MCF 10A (cell line): ENCODE results near the gene GRIFIN. TPM values are rescaled to one million over a fixed set of nuclear protein-coding genes. Genes with fewer than 3 reads are reported as not detected.

Source experiments
- Bru-seq: library from RNA; stranded (reverse); fragments of 400-500 nt; gene quantifications from one replicate; lab custom pipeline; 2021; lab: Mats Ljungman, UMichigan
- BruChase-seq, 2 experiments: library from RNA; stranded (reverse); fragments of 400-500 nt; gene quantifications; one replicate each; lab custom pipeline; 2021; lab: Mats Ljungman, UMichigan
- BruUV-seq: library from RNA; stranded (reverse); fragments of 400-500 nt; replicated peaks from 2 replicates; lab custom pipeline; 2021; lab: Mats Ljungman, UMichigan
- CTCF ChIA-PET: fragments of 300-600 bp; sonication (Branson Sonifier 250); formaldehyde crosslinking; extraction: SDS; loops from one replicate; lab custom pipeline; 2021; ENCODE audit warnings: antibody characterized with exemption, inconsistent platforms; lab: Yijun Ruan, JAX
- POLR2A ChIA-PET: fragments of 300-600, 350-650 bp; sonication (Branson Sonifier 250); formaldehyde crosslinking; extraction: SDS; loops from one replicate; lab custom pipeline; 2020; ENCODE audit warnings: antibody characterized with exemption, inconsistent platforms; lab: Yijun Ruan, JAX
- DNase-seq: peaks from one replicate; pipeline ENCODE4 v3.0.0-alpha.2; 2018; ENCODE audit not compliant: unreplicated experiment
- H3K27ac Mint-ChIP-seq: one replicate; pipeline ENCODE4 v1.8.0; 2022; ENCODE audit warnings: mild to moderate bottlenecking, low read depth, mixed read lengths; ENCODE audit not compliant: unreplicated experiment
- H3K27me3 Mint-ChIP-seq: one replicate; pipeline ENCODE4 v1.8.0; 2022; ENCODE audit warnings: mixed read lengths; ENCODE audit not compliant: insufficient read depth, unreplicated experiment
- H3K36me3 Mint-ChIP-seq: one replicate; pipeline ENCODE4 v1.8.0; 2022; ENCODE audit warnings: mild to moderate bottlenecking, moderate library complexity, mixed read lengths; ENCODE audit not compliant: insufficient read depth, unreplicated experiment
- H3K4me1 Mint-ChIP-seq: one replicate; pipeline ENCODE4 v1.8.0; 2022; ENCODE audit warnings: mixed read lengths; ENCODE audit not compliant: insufficient read depth, unreplicated experiment
- H3K4me3 Mint-ChIP-seq: one replicate; pipeline ENCODE4 v1.8.0; 2022; ENCODE audit warnings: mild to moderate bottlenecking, moderate library complexity, mixed read lengths; ENCODE audit not compliant: unreplicated experiment
- H3K9me3 Mint-ChIP-seq: one replicate; pipeline ENCODE4 v1.8.0; 2022; ENCODE audit warnings: mixed read lengths; ENCODE audit not compliant: unreplicated experiment
- CTCF ChIP-seq: fragments of 200-600 bp; IDR thresholded peaks from one replicate; pipeline ENCODE4 v1.8.0; 2022; ENCODE audit warnings: antibody characterized with exemption, mild to moderate bottlenecking; ENCODE audit not compliant: unreplicated experiment
- intact Hi-C: fragments of 100-400 bp; cut with micrococcal nuclease; formaldehyde crosslinking; loops from 2 replicates; pipeline ENCODE4 v1.14.1; 2022
- long read RNA-seq: library from polyadenylated mRNA; stranded (forward); transcript quantifications from one replicate; pipeline ENCODE4 v2.0.0, GENCODE V29; 2022
- total RNA-seq: library from RNA; stranded (reverse); gene quantifications from 2 replicates; pipeline ENCODE4 v1.2.3, GENCODE V29; 2022

The GRIFIN gene
- total RNA-seq, result not detected in 2 replicates
- Bru-seq, nascent RNA, result not detected
- not detected for BruChase-seq, experiment 1, labeled RNA remaining after a 6-hour chase
- BruChase-seq, experiment 2, labeled RNA remaining after a 2-hour chase, result not detected
- long read RNA-seq, result 0 reads

GRCh38 chr7:2476298-2476697, at the start of gene GRIFIN:
TSS of gene GRIFIN (minus strand) at chr7:2476398. CDS start at chr7:2476383, 15 bp downstream.
- Mint-ChIP-seq H3K9me3 (no peaks in the 10 kb centered on the region), H3K27ac (no peak within 1 kb of the TSS), H3K27me3 (no peaks in the 10 kb centered on the region), H3K36me3 (no peaks in the 10 kb centered on the region), H3K4me1 (peaks cover 2% of the 10 kb centered on the region), H3K4me3 (no peak within 1 kb of the TSS)
- DNase-seq, result no peak
- TF ChIP-seq CTCF, result no peak
- CTCF ChIA-PET, result interaction anchor here (0.6 to 0.7 kb wide), 2 partner anchors 88 to 205 kb away, joined by 3 to 4 read pairs; no protein-coding TSS in a partner anchor
- POLR2A ChIA-PET, result no interaction called here
- no TSS peak for BruUV-seq
- intact Hi-C loops, result loop anchor here (5.0 kb wide), 1 partner anchor 81 kb away; the partner anchor contains the start of genes BRAT1 and IQCE

GRCh38 chr7:2524808-2525657, 48.8 kb upstream of the GRIFIN start:
- Mint-ChIP-seq H3K27ac (no peak overlapping the region), H3K4me3 (no peak overlapping the region), H3K9me3 (no peaks in the 10 kb centered on the region), H3K36me3 (peaks cover 5% of the 10 kb centered on the region), H3K27me3 (no peaks in the 10 kb centered on the region), H3K4me1 (peaks cover 31% of the 10 kb centered on the region)
- intact Hi-C loops, result loop anchor here (5.0 kb wide), 1 partner anchor 32 kb away; the partner anchor contains the start of genes BRAT1 and IQCE
- no TSS peak for BruUV-seq
- POLR2A ChIA-PET, result interaction anchor here (0.7 to 2.6 kb wide), 2 partner anchors 34 to 46 kb away, joined by 3 to 15 read pairs; partner anchors contain the start of gene IQCE
- TF ChIP-seq CTCF, result no peak
- CTCF ChIA-PET, result no interaction called here
- DNase-seq, result no peak

GRCh38 chr7:2523941-2524807, 48.0 kb upstream of the GRIFIN start:
- peaks cover 5% of the 10 kb centered on the region for H3K36me3 Mint-ChIP-seq
- H3K4me3 Mint-ChIP-seq, result peak overlapping the region; percentile 70
- H3K9me3 Mint-ChIP-seq, result no peaks in the 10 kb centered on the region

More at GRCh38 chr7:2523941-2524807, 48.0 kb upstream of the GRIFIN start:
- no peak for TF ChIP-seq CTCF
- intact Hi-C loops, result loop anchor here (5.0 kb wide), 1 partner anchor 33 kb away; the partner anchor contains the start of genes BRAT1 and IQCE
- BruUV-seq, result no TSS peak
- ChIA-PET POLR2A (interaction anchor here (0.7 to 2.6 kb wide), 4 partner anchors 16 to 45 kb away, joined by 3 to 15 read pairs (median 4); partner anchors contain the start of genes BRAT1 and IQCE), CTCF (interaction anchor here (0.9 kb wide), 1 partner anchor 35 kb away, joined by 3 read pairs; no protein-coding TSS in a partner anchor)
- Mint-ChIP-seq H3K27ac (peak overlapping the region; percentile 82), H3K27me3 (no peaks in the 10 kb centered on the region), H3K4me1 (peaks cover 27% of the 10 kb centered on the region)
- DNase-seq, result peak; percentile 75
